HepG2 (cell line): ENCODE measurements around the gene C11orf68. TPM values are rescaled to one million over a fixed set of nuclear protein-coding genes. Genes with fewer than 3 reads are reported as not detected.

ENCODE experiments used
- AHR ChIP-seq: IDR thresholded peaks from 2 replicates; pipeline ENCODE4 v1.6.1; 2018; ENCODE audit warnings: missing genetic modification reagents, missing compliant biosample characterization
- ATF7-NPFF ChIP-seq: sonication (generic); formaldehyde crosslinking; IDR thresholded peaks from 2 replicates; pipeline ENCODE4 v1.8.1; 2023; ENCODE audit warnings: mild to moderate bottlenecking, low read depth, missing genetic modification reagents, moderate library complexity
- CREBL2 ChIP-seq: sonication (generic); formaldehyde crosslinking; IDR thresholded peaks from 2 replicates; pipeline ENCODE4 v1.8.1; 2023; ENCODE audit warnings: missing genetic modification reagents, mild to moderate bottlenecking, borderline replicate concordance
- FOSL2 ChIP-seq: sonication (generic); formaldehyde crosslinking; IDR thresholded peaks from 2 replicates; pipeline ENCODE4 v1.4.0; 2020; ENCODE audit warnings: missing genetic modification reagents
- GATA4 ChIP-seq: sonication (generic); IDR thresholded peaks from 2 replicates; pipeline ENCODE4 v1.6.1; 2016; ENCODE audit warnings: antibody characterized with exemption, low read depth, borderline replicate concordance
- HBP1 ChIP-seq: IDR thresholded peaks from 2 replicates; pipeline ENCODE4 v1.6.1; 2016; ENCODE audit warnings: low read depth, control low read depth
- HNRNPK ChIP-seq: fragments of 200-400 bp; formaldehyde crosslinking; IDR thresholded peaks from 2 replicates; pipeline ENCODE4 v1.6.1; 2018; ENCODE audit warnings: low read length, low read depth, moderate library complexity, mild to moderate bottlenecking; ENCODE audit not compliant: poor library complexity, severe bottlenecking
- KDM4B ChIP-seq: sonication (generic); formaldehyde crosslinking; IDR thresholded peaks from 2 replicates; pipeline ENCODE4 v1.4.0; 2020; ENCODE audit warnings: missing genetic modification reagents
- MAFG ChIP-seq: sonication (generic); formaldehyde crosslinking; IDR thresholded peaks from 2 replicates; pipeline ENCODE4 v1.5.1; 2020; ENCODE audit warnings: mild to moderate bottlenecking, missing genetic modification reagents
- MIXL1 ChIP-seq: IDR thresholded peaks from 2 replicates; pipeline ENCODE4 v1.6.1; 2016
- NFYC ChIP-seq: IDR thresholded peaks from 2 replicates; pipeline ENCODE4 v1.6.1; 2016; ENCODE audit warnings: missing genetic modification reagents, missing compliant biosample characterization
- PATZ1 ChIP-seq: sonication (generic); formaldehyde crosslinking; IDR thresholded peaks from 2 replicates; pipeline ENCODE4 v1.4.0; 2020; ENCODE audit warnings: missing genetic modification reagents
- SATB2 ChIP-seq: sonication (generic); formaldehyde crosslinking; IDR thresholded peaks from 2 replicates; pipeline ENCODE4 v1.5.0; 2020; ENCODE audit warnings: missing genetic modification reagents
- SNAPC2 ChIP-seq: sonication (generic); formaldehyde crosslinking; IDR thresholded peaks from 2 replicates; pipeline ENCODE4 v1.8.1; 2022; ENCODE audit warnings: mild to moderate bottlenecking, missing genetic modification reagents
- SP1 ChIP-seq, 2 experiments: fragments of 450-650 bp in 1 of 2; sonication (generic) in 1 of 2; formaldehyde crosslinking in 1 of 2; IDR thresholded peaks; 2 replicates each; pipeline versions ENCODE4 v1.4.0 to v1.6.1; 2016 to 2020; ENCODE audit warnings: missing genetic modification reagents in 1 of 2
- TRIM24 ChIP-seq: sonication (generic); formaldehyde crosslinking; IDR thresholded peaks from 2 replicates; pipeline ENCODE4 v1.8.0; 2022; ENCODE audit warnings: mild to moderate bottlenecking, missing genetic modification reagents
- ZBTB37 ChIP-seq: sonication (generic); formaldehyde crosslinking; IDR thresholded peaks from 2 replicates; pipeline ENCODE4 v1.4.0; 2020; ENCODE audit warnings: mild to moderate bottlenecking, missing genetic modification reagents
- ZKSCAN5 ChIP-seq: sonication (generic); formaldehyde crosslinking; IDR thresholded peaks from 2 replicates; pipeline ENCODE4 v1.5.1; 2020; ENCODE audit warnings: mild to moderate bottlenecking, missing genetic modification reagents
- ZNF878 ChIP-seq: sonication (generic); formaldehyde crosslinking; IDR thresholded peaks from 2 replicates; pipeline ENCODE4 v1.8.1; 2023; ENCODE audit warnings: mild to moderate bottlenecking, missing genetic modification reagents, moderate library complexity
- polyA plus RNA-seq, 8 experiments: library from polyadenylated mRNA; depleted of rRNA in 3 of 8; stranded (reverse) in 7 of 8; unstranded in 1 of 8; fragments of >200 nt; fragmentation: Illumina TruSeq in 4 of 8; extraction: Trizol in 4 of 8; gene quantifications; 2 replicates each; pipeline versions ENCODE4 v1.2.1 to v1.2.3, GENCODE V29; 2011 to 2016; ENCODE audit warnings: low read depth in 4 of 8, missing spikeins in 1 of 8, mixed read lengths in 1 of 8; ENCODE audit not compliant: insufficient read depth in 1 of 8
- total RNA-seq, 5 experiments: library from RNA; depleted of rRNA; stranded (reverse); fragments of >200 nt; fragmentation: Illumina TruSeq; extraction: Trizol; gene quantifications; 2 replicates each; pipeline ENCODE4 v1.2.3, GENCODE V29; 2016; ENCODE audit warnings: low read depth in 1 of 5
- TF ChIP-seq, protein P1 (sequence below): IDR thresholded peaks from 2 replicates; pipeline ENCODE4 v1.6.1; 2016
- TF ChIP-seq, protein P2 (sequence below): sonication (generic); formaldehyde crosslinking; IDR thresholded peaks from 2 replicates; pipeline ENCODE4 v1.4.0; 2020; ENCODE audit warnings: mild to moderate bottlenecking, missing genetic modification reagents
- TF ChIP-seq, protein P3 (sequence below): sonication (generic); formaldehyde crosslinking; IDR thresholded peaks from 2 replicates; pipeline ENCODE4 v1.8.1; 2023; ENCODE audit warnings: mild to moderate bottlenecking, moderate library complexity, missing genetic modification reagents

The C11orf68 gene
- total and polyA plus RNA-seq, 2 of the 13 experiments (the other 11 are each of a cell fraction or from before 2014, with no cell fraction given), result 8.4 to 28.3 TPM

GRCh38 chr11:65919141-65919572, 295 bp upstream of the C11orf68 start, which contains the start of gene DRAP1 (continued):
- TF ChIP-seq ZBTB37 (CRISPR knock-in tag) (no peak), ZNF878 (CRISPR knock-in tag) (no peak), HBP1 (no peak), MIXL1 (CRISPR knock-in tag) (no peak; the same call in 1 of the 2 replicates), MAFG (CRISPR knock-in tag) (0 out of 2 replicates have a peak, but pooled peaks have one; percentile 42), HNRNPK (peak; percentile 69), SATB2 (no peak), NFYC (CRISPR knock-in tag) (peak; percentile 25; the same call in 1 of the 2 replicates), ATF7-NPFF (peak; percentile 86), AHR (peak; percentile 89; the same call in 1 of the 2 replicates), CREBL2 (no peak), ZKSCAN5 (CRISPR knock-in tag) (no peak), KDM4B (CRISPR knock-in tag) (peak; percentile 96), FOSL2 (peak; percentile 79), GATA4 (no peak), SNAPC2 (CRISPR knock-in tag) (no peak), TRIM24 (CRISPR knock-in tag) (no peak), SP1 (IDR thresholded peaks at IDR 0.05) (no peak), SP1 (CRISPR knock-in tag; IDR thresholded peaks at IDR 0.05) (peak; percentile 99), PATZ1 (CRISPR knock-in tag) (peak; percentile 95)
- TF ChIP-seq, protein P1, sequence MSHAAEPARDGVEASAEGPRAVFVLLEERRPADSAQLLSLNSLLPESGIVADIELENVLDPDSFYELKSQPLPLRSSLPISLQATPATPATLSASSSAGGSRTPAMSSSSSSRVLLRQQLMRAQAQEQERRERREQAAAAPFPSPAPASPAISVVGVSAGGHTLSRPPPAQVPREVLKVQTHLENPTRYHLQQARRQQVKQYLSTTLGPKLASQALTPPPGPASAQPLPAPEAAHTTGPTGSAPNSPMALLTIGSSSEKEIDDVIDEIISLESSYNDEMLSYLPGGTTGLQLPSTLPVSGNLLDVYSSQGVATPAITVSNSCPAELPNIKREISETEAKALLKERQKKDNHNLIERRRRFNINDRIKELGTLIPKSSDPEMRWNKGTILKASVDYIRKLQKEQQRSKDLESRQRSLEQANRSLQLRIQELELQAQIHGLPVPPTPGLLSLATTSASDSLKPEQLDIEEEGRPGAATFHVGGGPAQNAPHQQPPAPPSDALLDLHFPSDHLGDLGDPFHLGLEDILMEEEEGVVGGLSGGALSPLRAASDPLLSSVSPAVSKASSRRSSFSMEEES (CRISPR knock-in tag), result peak; percentile 55; the same call in 1 of the 2 replicates
- TF ChIP-seq, protein P2, sequence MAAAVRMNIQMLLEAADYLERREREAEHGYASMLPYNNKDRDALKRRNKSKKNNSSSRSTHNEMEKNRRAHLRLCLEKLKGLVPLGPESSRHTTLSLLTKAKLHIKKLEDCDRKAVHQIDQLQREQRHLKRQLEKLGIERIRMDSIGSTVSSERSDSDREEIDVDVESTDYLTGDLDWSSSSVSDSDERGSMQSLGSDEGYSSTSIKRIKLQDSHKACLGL (CRISPR knock-in tag), result 0 out of 2 replicates have a peak, but pooled peaks have one; percentile 9
- TF ChIP-seq, protein P3, sequence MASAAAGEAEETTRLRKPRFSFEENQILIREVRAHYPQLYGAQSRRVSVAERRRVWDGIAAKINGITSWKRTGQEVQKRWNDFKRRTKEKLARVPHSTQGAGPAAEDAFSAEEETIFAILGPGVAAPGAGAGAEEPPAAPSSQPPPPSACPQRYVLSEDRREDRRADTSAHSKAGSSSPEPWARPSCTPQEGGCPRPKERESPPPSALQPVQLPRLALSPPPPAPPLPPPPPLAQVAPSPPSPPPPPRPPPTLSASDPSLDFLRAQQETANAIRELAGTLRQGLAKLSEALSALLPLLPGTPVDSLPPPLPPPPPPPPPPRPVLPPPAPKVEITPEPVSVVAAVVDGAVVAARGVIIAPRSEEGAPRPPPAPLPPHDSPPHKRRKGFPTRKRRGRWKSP (CRISPR knock-in tag), result no peak; the same call in 1 of the 2 replicates
